SHP77 treated with DMSO at 0.1 percent for 48 hours (cell line): ENCODE measurements around the gene MAGEA3.
"Not testable (repeated sequence)": the region's sequence is repeated elsewhere in the genome, so short reads cannot be mapped to it uniquely, and the experiment has no call there.

Experiments used
- DNase-seq: peaks from one replicate; lab custom pipeline; 2025; lab: John Stamatoyannopoulos, UW

The MAGEA3 gene

DNA sequence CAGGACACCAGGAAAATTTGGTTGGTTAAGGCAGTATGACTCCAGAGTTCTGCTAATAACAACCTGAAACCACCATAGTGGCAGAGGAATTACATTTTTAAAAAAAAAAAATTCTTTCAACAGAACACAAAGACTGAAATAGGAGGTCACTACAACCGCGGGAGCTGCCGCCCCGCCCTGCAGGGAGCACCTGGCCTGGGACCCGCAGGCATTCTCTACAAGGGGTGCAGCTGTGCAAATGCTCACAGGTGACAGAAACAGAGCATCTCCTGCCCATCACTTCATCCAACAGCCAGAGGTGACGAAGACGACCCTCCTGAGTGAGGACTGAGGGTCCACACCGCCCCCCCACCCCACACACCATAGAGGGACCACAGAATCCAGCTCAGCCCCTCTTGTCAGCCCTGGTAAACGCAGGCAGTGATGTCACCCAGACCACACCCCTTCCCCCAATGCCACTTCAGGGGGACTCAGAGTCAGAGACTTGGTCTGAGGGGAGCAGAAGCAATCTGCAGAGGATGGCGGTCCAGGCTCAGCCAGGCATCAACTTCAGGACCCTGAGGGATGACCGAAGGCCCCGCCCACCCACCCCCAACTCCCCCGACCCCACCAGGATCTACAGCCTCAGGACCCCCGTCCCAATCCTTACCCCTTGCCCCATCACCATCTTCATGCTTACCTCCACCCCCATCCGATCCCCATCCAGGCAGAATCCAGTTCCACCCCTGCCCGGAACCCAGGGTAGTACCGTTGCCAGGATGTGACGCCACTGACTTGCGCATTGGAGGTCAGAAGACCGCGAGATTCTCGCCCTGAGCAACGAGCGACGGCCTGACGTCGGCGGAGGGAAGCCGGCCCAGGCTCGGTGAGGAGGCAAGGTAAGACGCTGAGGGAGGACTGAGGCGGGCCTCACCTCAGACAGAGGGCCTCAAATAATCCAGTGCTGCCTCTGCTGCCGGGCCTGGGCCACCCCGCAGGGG lies at the start of gene MAGEA3:
MAGEA3 (plus strand) TSS at position 843 of the 980 bp plus-strand sequence. CDS start 2,039 bp downstream, outside the sequence.
- not testable (repeated sequence) for DNase-seq

DNA sequence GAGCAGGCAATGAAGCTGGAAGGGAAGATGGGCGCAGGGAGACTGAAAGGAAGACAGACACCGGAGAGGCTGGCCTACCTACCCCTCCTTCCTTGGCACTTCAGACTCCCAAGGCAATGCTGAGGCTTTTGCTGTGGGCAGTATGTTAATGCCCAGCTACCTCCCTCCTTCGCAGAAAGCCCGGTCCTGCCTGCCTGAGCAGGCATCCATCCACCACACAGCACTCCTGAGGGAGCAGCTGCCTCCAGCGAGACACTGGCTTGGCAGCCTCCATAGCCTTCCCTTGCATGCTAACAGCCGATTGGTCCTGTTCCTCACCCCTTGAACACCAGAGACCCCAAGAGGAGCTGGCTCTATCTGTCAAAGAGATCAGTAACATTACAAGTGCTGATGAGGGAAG lies 46.5 kb upstream of the MAGEA3 start:
- DNase-seq: no peak

- DNase-seq: no peak
Observed at GRCh38 chrX:152652467-152652866, 46.1 kb upstream of the MAGEA3 start.

DNA sequence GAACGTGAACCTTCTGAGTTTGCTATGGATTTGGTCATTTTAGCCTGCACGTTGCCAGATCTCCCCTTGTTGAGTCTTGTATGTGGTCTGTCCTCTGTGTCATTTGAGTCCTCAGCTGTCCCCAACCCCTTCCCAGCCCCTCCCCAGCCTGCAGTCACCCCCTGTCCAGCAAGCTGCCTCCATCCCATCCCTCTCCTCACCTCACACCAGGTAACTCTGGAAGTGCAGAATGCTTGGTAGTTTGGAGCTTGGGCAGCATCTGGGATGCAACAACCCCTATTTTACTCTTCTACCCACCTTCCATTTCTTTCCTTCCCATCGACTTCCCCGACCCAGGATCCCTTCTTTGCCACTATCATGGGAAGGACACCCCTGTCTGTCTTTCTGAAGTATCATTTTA lies 42.5 kb upstream of the MAGEA3 start:
- no peak for DNase-seq

GRCh38 chrX:152656890-152657289 lies 41.7 kb upstream of the MAGEA3 start:
- DNase-seq: no peak

GRCh38 chrX:152658302-152658701 lies 40.3 kb upstream of the MAGEA3 start:
- no peak for DNase-seq

DNA sequence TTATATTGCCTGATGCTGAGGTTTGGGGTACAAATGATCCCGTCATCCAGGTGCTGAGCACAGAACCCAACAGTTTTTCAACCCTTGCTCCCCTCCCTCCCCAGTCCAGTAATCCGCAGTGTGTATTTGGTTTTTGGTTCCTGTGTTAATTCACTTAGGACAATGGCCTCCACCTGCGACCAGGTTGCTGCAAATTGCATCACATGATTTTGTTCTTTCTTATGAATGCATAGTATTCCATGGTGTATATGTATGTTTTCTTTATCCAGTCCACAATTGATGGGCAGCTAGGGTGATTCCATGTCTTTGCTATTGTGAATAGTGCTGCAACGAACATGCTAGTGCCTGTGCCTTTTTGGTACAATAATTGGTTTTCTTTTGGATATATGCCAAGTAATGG lies 35.5 kb upstream of the MAGEA3 start:
- DNase-seq: no peak

DNA sequence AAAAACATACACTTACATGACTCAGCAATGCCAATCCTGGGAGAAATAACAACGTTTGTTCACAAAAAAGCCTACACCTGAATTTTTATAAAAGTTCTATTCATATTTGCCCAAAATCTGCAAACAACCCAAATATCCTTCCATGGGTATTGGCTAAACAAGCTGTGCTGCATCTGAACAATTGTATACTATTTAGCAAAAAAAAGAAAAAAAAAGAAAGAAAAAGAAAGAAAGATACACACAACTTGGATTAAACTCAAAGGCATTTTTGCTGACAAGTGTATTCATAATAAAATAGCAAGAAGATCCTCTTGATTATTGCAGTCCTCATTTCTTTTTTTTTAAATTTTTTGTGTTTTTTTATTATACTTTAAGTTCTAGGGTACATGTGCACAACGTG lies 24.5 kb upstream of the MAGEA3 start:
- DNase-seq: no peak

DNA sequence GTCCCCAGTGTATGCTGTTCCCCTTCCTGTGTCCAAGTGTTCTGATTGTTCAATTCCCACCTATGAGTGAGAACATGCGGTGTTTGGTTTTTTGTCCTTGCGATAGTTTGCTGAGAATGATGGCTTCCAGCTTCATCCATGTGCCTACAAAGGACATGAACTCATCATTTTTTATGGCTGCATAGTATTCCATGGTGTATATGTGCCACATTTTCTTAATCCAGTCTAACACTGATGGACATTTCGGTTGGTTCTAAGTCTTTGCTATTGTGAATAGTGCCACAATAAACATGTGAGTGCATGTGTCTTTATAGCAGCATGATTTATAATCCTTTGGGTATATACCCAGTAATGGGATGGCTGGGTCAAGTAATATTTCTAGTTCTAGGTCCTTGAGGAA lies 23.9 kb upstream of the MAGEA3 start:
- DNase-seq: not testable (repeated sequence)

GRCh38 chrX:152681012-152681411 lies 17.6 kb upstream of the MAGEA3 start:
- DNase-seq: not testable (repeated sequence)

DNA sequence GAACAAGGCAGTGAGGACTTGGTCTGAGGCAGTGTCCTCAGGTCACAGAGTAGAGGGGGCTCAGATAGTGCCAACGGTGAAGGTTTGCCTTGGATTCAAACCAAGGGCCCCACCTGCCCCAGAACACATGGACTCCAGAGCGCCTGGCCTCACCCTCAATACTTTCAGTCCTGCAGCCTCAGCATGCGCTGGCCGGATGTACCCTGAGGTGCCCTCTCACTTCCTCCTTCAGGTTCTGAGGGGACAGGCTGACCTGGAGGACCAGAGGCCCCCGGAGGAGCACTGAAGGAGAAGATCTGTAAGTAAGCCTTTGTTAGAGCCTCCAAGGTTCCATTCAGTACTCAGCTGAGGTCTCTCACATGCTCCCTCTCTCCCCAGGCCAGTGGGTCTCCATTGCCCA lies 1.8 kb downstream of the MAGEA3 start:
- DNase-seq: not testable (repeated sequence)

- DNase-seq: not testable (repeated sequence)
Observed at GRCh38 chrX:152706500-152706899, 7.9 kb downstream of the MAGEA3 start.

DNA sequence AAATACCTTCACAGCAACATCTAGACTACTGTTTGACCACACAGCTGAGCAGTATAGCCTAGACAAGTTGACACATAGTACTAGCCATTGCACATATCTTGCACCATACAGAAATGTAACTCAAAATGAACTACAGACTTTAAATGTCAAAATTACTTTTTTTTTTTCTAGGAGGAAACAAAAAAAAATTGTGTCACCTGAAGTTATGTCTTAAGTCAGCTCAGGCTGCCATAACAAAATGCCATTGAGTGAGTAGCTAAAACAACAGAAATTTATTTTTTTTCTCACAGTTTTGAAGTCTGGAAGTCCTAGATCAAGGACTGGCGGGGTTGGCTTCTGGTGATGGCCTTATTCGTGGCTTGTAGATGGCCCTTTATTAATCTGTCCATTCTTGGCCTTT lies 10.6 kb downstream of the MAGEA3 start, which contains the start of gene CSAG2:
CSAG2 (minus strand) TSS at position 101 of the 400 bp plus-strand sequence. CDS start 161 bp downstream, outside the sequence.
- DNase-seq: not testable (repeated sequence)

DNA sequence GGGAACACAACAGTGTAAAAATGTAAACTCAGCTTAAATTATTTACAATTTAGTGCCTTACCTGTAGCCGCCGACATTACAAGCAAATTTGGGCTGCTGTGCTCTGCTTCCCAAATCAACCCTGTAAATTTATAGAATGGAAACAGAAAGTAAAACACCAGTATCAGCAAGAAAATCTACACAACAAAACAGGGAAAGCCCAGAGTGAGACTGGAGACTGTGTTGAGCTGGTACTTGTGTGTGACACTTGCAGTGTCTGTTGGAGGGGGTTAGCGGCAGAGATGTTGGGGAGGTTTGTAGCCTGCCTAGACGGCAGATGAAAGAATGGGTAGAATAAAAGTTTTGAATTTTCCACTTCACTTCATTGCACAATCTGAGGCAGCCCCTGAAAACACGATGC lies 14.6 kb downstream of the MAGEA3 start:
- not testable (repeated sequence) for DNase-seq

DNA sequence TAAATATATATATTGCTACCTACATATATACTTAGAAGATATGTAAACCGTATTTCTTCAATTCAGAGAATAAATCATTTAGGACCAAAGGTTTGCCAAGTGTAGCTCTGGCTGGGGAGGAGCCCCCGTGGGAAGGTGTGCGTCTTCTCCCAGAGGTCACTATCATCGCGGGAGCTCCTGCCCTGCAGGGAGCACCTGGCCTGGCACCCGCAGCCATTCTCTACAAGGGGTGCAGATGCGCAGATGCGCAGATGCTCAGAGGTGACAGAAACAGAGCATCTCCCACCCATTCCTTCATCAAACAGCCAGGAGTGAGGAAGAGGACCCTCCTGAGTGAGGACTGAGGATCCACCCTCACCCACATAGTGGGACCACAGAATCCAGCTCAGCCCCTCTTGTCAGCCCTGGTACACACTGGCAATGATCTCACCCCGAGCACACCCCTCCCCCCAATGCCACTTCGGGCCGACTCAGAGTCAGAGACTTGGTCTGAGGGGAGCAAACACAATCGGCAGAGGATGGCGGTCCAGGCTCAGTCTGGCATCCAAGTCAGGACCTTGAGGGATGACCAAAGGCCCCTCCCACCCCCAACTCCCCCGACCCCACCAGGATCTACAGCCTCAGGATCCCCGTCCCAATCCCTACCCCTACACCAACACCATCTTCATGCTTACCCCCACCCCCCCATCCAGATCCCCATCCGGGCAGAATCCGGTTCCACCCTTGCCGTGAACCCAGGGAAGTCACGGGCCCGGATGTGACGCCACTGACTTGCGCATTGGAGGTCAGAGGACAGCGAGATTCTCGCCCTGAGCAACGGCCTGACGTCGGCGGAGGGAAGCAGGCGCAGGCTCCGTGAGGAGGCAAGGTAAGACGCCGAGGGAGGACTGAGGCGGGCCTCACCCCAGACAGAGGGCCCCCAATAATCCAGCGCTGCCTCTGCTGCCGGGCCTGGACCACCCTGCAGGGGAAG lies 15.5 kb downstream of the MAGEA3 start, which contains the start of gene MAGEA2B:
MAGEA2B (plus strand) TSS at position 814 of the 973 bp plus-strand sequence. CDS start 2,479 bp downstream, outside the sequence.
- not testable (repeated sequence) for DNase-seq

- no peak for DNase-seq
Observed at GRCh38 chrX:152725409-152725808, 26.8 kb downstream of the MAGEA3 start.

DNA sequence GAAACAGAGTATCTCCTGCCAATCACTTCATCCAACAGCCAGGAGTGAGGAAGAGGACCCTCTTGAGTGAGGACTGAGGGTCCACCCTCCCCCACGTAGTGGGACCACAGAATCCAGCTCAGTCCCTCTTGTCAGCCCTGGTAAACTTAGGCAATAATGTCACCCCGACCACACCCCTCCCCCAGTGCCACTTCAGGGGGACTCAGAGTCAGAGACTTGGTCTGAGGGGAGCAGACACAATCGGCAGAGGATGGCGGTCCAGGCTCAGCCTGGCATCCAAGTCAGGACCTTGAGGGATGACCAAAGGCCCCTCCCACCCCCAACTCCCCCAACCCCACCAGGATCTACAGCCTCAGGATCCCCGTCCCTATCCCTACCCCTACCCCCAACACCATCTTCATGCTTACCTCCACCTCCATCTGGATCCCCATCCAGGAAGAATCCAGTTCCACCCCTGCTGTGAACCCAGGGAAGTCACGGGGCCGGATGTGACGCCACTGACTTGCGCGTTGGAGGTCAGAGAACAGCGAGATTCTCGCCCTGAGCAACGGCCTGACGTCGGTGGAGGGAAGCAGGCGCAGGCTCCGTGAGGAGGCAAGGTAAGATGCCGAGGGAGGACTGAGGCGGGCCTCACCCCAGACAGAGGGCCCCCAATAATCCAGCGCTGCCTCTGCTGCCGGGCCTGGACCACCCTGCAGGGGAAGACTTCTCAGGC lies 34.8 kb downstream of the MAGEA3 start, which contains the start of the genes CSAG1 and MAGEA12:
CSAG1 (minus strand) TSS at position 461 of the 715 bp plus-strand sequence. CDS start 1,261 bp downstream, outside the sequence.
MAGEA12 (plus strand) TSS at position 497 of the 715 bp plus-strand sequence. CDS start 2,405 bp downstream, outside the sequence.
- peak; percentile 7 for DNase-seq

DNA sequence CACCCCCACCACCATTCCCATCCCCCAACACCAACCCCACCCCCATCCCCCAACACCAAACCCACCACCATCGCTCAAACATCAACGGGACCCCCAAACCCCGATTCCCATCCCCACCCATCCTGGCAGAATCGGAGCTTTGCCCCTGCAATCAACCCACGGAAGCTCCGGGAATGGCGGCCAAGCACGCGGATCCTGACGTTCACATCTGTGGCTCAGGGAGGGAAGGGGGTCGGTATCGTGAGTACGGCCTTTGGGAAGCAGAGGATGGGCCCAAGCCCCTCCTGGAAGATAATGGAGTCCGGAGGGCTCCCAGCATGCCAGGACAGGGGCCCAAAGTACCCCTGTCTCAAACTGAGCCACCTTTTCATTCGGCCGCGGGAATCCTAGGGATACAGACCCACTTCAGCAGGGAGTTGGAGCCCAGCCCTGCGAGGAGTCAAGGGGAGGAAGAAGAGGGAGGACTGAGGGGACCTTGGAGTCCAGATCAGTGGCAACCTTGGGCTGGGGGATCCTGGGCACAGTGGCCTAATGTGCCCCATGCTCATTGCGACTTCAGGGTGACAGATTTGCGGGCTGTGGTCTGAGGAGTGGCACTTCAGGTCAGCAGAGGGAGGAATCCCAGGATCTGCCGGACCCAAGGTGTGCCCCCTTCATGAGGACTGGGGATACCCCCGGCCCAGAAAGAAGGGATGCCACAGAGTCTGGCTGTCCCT lies 35.7 kb downstream of the MAGEA3 start:
- DNase-seq: not testable (repeated sequence)

DNA sequence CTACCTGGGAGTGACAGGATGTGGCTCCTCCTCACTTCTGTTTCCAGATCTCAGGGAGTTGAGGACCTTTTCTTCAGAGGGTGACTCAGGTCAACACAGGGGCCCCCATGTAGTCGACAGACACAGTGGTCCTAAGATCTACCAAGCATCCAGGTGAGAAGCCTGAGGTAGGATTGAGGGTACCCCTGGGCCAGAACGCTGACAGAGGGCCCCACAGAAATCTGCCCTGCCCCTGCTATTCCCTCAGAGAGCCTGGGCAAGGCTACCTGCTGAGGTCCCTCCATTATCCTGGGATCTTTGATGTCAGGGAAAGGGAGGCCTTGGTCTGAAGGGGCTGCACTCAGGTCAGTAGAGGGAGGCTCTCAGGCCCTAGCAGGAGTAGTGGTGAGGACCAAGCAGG lies 36.5 kb downstream of the MAGEA3 start:
- DNase-seq: no peak

DNA sequence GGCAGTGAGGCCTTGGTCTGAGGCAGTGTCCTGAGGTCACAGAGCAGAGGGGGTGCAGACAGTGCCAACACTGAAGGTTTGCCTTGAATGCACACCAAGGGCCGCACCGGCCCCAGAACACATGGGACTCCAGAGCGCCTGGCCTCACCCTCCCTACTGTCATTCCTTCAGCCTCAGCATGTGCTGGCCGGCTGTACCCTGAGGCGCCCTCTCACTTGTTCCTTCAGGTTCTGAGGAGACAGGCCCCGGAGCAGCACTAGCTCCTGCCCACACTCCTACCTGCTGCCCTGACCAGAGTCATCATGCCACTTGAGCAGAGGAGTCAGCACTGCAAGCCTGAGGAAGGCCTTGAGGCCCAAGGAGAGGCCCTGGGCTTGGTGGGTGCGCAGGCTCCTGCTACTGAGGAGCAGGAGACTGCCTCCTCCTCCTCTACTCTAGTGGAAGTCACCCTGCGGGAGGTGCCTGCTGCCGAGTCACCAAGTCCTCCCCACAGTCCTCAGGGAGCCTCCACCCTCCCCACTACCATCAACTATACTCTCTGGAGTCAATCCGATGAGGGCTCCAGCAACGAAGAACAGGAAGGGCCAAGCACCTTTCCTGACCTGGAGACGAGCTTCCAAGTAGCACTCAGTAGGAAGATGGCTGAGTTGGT lies 37.4 kb downstream of the MAGEA3 start:
- no peak for DNase-seq
